IMR-90 (cell line): ENCODE data around the gene MAST3. TPM values are rescaled to one million over a fixed set of nuclear protein-coding genes. Genes with fewer than 3 reads are reported as not detected.

Source experiments
- ATAC-seq: fragments of 200-7000 bp; cut with Tn5 transposase; 2 replicates; pipeline ENCODE4 v1.9.1; 2020; ENCODE audit warnings: low read depth, mild to moderate bottlenecking, moderate library complexity
- BruUV-seq: library from RNA; stranded (reverse); fragments of 400-500 nt; replicated peaks from 2 replicates; lab custom pipeline; 2021; lab: Mats Ljungman, UMichigan
- CTCF ChIA-PET: fragments of 300-600 bp; formaldehyde crosslinking; extraction: SDS; loops from one replicate; lab custom pipeline; 2021; ENCODE audit warnings: antibody characterized with exemption; lab: Yijun Ruan, JAX
- POLR2A ChIA-PET: fragments of 300-600 bp; sonication (Branson Sonifier 250); formaldehyde crosslinking; loops from one replicate; lab custom pipeline; 2022; ENCODE audit warnings: antibody characterized with exemption; ENCODE audit not compliant: unreplicated experiment; lab: Charles Lee
- DNase-seq: peaks from one replicate; pipeline ENCODE4 v3.0.0; 2013
- H2AFZ ChIP-seq: replicated peaks from 2 replicates; pipeline ENCODE3; 2013; ENCODE audit warnings: low read length, mild to moderate bottlenecking; ENCODE audit not compliant: poor library complexity
- H2AK5ac ChIP-seq: 2 replicates; pipeline ENCODE4 v1.6.1; 2013; ENCODE audit warnings: low read depth, low read length, inconsistent platforms
- H2AK9ac ChIP-seq: replicated peaks from 2 replicates; pipeline ENCODE3; 2013; ENCODE audit warnings: mild to moderate bottlenecking, low read depth, low read length, moderate library complexity; ENCODE audit not compliant: poor library complexity
- H2BK120ac ChIP-seq: 2 replicates; pipeline ENCODE4 v1.6.1; 2013; ENCODE audit warnings: low read depth, low read length, inconsistent platforms
- H2BK15ac ChIP-seq: 3 replicates; pipeline ENCODE4 v1.6.1; 2013; ENCODE audit warnings: low read depth, low read length, inconsistent platforms
- H2BK20ac ChIP-seq: 2 replicates; pipeline ENCODE4 v1.6.1; 2013; ENCODE audit warnings: low read depth, mild to moderate bottlenecking, inconsistent platforms, low read length, moderate library complexity
- H2BK5ac ChIP-seq: 2 replicates; pipeline ENCODE4 v1.6.1; 2013; ENCODE audit warnings: mild to moderate bottlenecking, low read depth, low read length, inconsistent platforms; ENCODE audit not compliant: poor library complexity, severe bottlenecking
- H3K14ac ChIP-seq: replicated peaks from 2 replicates; pipeline ENCODE4 v1.6.1; 2013; ENCODE audit warnings: low read depth, low read length, inconsistent platforms
- H3K18ac ChIP-seq: 2 replicates; pipeline ENCODE4 v1.6.1; 2013; ENCODE audit warnings: low read depth, low read length, control low read depth
- H3K23ac ChIP-seq: 2 replicates; pipeline ENCODE4 v1.6.1; 2013; ENCODE audit warnings: low read depth, low read length, inconsistent platforms
- H3K27ac ChIP-seq: 2 replicates; pipeline ENCODE4 v1.5.1; 2013; ENCODE audit warnings: mild to moderate bottlenecking, control low read depth, low read length; ENCODE audit not compliant: insufficient read depth
- H3K27me3 ChIP-seq: 2 replicates; pipeline ENCODE4 v1.6.1; 2013; ENCODE audit warnings: low read length; ENCODE audit not compliant: control insufficient read depth, insufficient read depth
- H3K36me3 ChIP-seq: 2 replicates; pipeline ENCODE4 v1.6.1; 2013; ENCODE audit warnings: low read length, mixed read lengths; ENCODE audit not compliant: control insufficient read depth, insufficient read depth
- H3K4ac ChIP-seq: 2 replicates; pipeline ENCODE4 v1.6.1; 2013; ENCODE audit warnings: low read depth, low read length, inconsistent platforms
- H3K4me1 ChIP-seq: 2 replicates; pipeline ENCODE4 v1.6.1; 2013; ENCODE audit warnings: low read length, mixed read lengths; ENCODE audit not compliant: control insufficient read depth, insufficient read depth
- H3K4me2 ChIP-seq: 2 replicates; pipeline ENCODE4 v1.6.1; 2013; ENCODE audit warnings: low read depth, mild to moderate bottlenecking, control low read depth, low read length, moderate library complexity
- H3K4me3 ChIP-seq: 2 replicates; pipeline ENCODE4 v1.5.1; 2013; ENCODE audit warnings: low read depth, mild to moderate bottlenecking, control low read depth, low read length, moderate library complexity; ENCODE audit not compliant: insufficient read depth
- H3K56ac ChIP-seq: 2 replicates; pipeline ENCODE4 v1.6.1; 2013; ENCODE audit warnings: low read length, inconsistent platforms; ENCODE audit not compliant: insufficient read depth; ENCODE audit errors: extremely low read depth
- H3K79me1 ChIP-seq, 2 experiments: 2 replicates each; pipeline ENCODE4 v1.6.1; 2013; ENCODE audit warnings: low read length in 2 of 2, inconsistent platforms in 1 of 2, low read depth in 1 of 2
- H3K9ac ChIP-seq: 2 replicates; pipeline ENCODE4 v1.6.1; 2013; ENCODE audit warnings: low read depth, low read length, control low read depth
- H3K9me1 ChIP-seq: 2 replicates; pipeline ENCODE4 v1.6.1; 2013; ENCODE audit warnings: low read length, inconsistent platforms; ENCODE audit not compliant: insufficient read depth
- H3K9me3 ChIP-seq: 2 replicates; pipeline ENCODE4 v1.6.1; 2013; ENCODE audit warnings: low read length; ENCODE audit not compliant: control insufficient read depth, insufficient read depth
- H4K20me1 ChIP-seq: 2 replicates; pipeline ENCODE4 v1.6.1; 2013; ENCODE audit warnings: low read length, inconsistent platforms; ENCODE audit not compliant: insufficient read depth
- H4K5ac ChIP-seq: 2 replicates; pipeline ENCODE4 v1.6.1; 2013; ENCODE audit warnings: mild to moderate bottlenecking, low read depth, low read length, control low read depth
- H4K8ac ChIP-seq, 2 experiments: 2 replicates each; pipeline ENCODE4 v1.6.1; 2013; ENCODE audit warnings: low read depth in 2 of 2, low read length in 2 of 2, control low read depth in 1 of 2, inconsistent platforms in 1 of 2
- H4K91ac ChIP-seq: 2 replicates; pipeline ENCODE4 v1.6.1; 2013; ENCODE audit warnings: low read depth, low read length, inconsistent platforms; ENCODE audit not compliant: insufficient read depth
- CHD1 ChIP-seq: IDR thresholded peaks from 2 replicates; pipeline ENCODE4 v1.6.1; 2012; ENCODE audit warnings: low read depth, low read length, improper control_type of control experiment
- CTCF ChIP-seq: conservative IDR thresholded peaks from 2 replicates; pipeline ENCODE4 v1.5.1; 2012; ENCODE audit warnings: mild to moderate bottlenecking, low read depth, low read length, improper control_type of control experiment
- MAZ ChIP-seq: IDR thresholded peaks from 2 replicates; pipeline ENCODE4 v1.6.1; 2012; ENCODE audit warnings: low read depth, mild to moderate bottlenecking, low read length, improper control_type of control experiment, moderate library complexity, borderline replicate concordance
- NFE2L2 ChIP-seq: fragments of 150-350 bp; IDR thresholded peaks from 2 replicates; pipeline ENCODE4 v1.6.1; 2016; ENCODE audit warnings: low read depth, mild to moderate bottlenecking, low read length
- RAD21 ChIP-seq: IDR thresholded peaks from 2 replicates; pipeline ENCODE4 v1.6.1; 2012; ENCODE audit warnings: low read length, improper control_type of control experiment
- RFX5 ChIP-seq: IDR thresholded peaks from 2 replicates; pipeline ENCODE4 v1.8.0; 2012; ENCODE audit warnings: low read depth, mild to moderate bottlenecking, low read length, moderate library complexity
- WGBS, 2 experiments: methylation state at CpG; one replicate each; pipeline versions ENCODE4 v1.1.5 to v1.1.7; 2013; ENCODE audit warnings: missing lambda C conversion rate in 2 of 2; ENCODE audit not compliant: insufficient read length in 1 of 2; ENCODE audit errors: extremely low coverage in 2 of 2; 5-methylcytosine and 5-hydroxymethylcytosine counted together
- dilution Hi-C: fragments of 300-500 bp; cut with HindIII; formaldehyde crosslinking; loops from one replicate; pipeline ENCODE4 v1.14.3; 2018; ENCODE audit warnings: low sequenced_read_pairs; ENCODE audit not compliant: unreplicated experiment
- in situ Hi-C: fragments of 300-500 bp; cut with MboI; formaldehyde crosslinking; loops from 3 replicates; pipeline ENCODE4 v1.14.3; 2019; ENCODE audit warnings: low sequenced_read_pairs, inconsistent platforms, mixed read lengths
- intact Hi-C: fragments of 100-400 bp; cut with micrococcal nuclease; formaldehyde crosslinking; loops from 2 replicates; pipeline ENCODE4 v1.10.0; 2022
- polyA plus RNA-seq, 3 experiments: library from polyadenylated mRNA; depleted of rRNA; stranded (reverse); fragments of >200 nt; gene quantifications; 2 replicates each; pipeline ENCODE4 v1.2.3, GENCODE V29; 2012; ENCODE audit warnings: low replicate concordance in 1 of 3
- total RNA-seq: library from RNA; depleted of rRNA; stranded (reverse); fragments of >200 nt; gene quantifications from 2 replicates; pipeline ENCODE4 v1.2.3, GENCODE V29; 2012
- TF ChIP-seq, protein P1 (sequence below): fragments of 150-350 bp; IDR thresholded peaks from 2 replicates; pipeline ENCODE4 v1.6.1; 2017; ENCODE audit warnings: mild to moderate bottlenecking, antibody characterized with exemption, low read length, low read depth

The MAST3 gene
- total and polyA plus RNA-seq, 2 of the 4 experiments (the other 2 are of a cell fraction) = 1.3 to 4.3 TPM

GRCh38 chr19:18096258-18096657 lies 1.3 kb upstream of the MAST3 start:
- no TSS peak for BruUV-seq
- no CpG with 5 or more reads among the region's 2 CpGs for WGBS, 2 experiments

More at GRCh38 chr19:18096258-18096657, 1.3 kb upstream of the MAST3 start:
- Histone ChIP-seq H3K4me3 (no peak overlapping the region), H2AFZ (no peak overlapping the region), H3K9me3 (no peaks in the 10 kb centered on the region), H3K4me1 (peaks cover 8% of the 10 kb centered on the region; the same call in 1 of the 2 replicates), H3K79me1 (no peaks in the 10 kb centered on the region), H3K4me2 (no peak overlapping the region), H3K9me1 (no peaks in the 10 kb centered on the region), H3K4ac (no peak overlapping the region), H3K56ac (no peak overlapping the region), H4K8ac (no peak overlapping the region), H3K27ac (no peak overlapping the region), H2AK9ac (no peak overlapping the region), H2AK5ac (no peak overlapping the region), H3K27me3 (peaks cover 17% of the 10 kb centered on the region), H2BK15ac (no peak overlapping the region), H2BK5ac (no peak overlapping the region), H2BK120ac (no peak overlapping the region), H3K14ac (no peak overlapping the region), H4K20me1 (no peaks in the 10 kb centered on the region), H3K36me3 (no peaks in the 10 kb centered on the region), H4K5ac (no peak overlapping the region), H3K9ac (no peak overlapping the region), H4K91ac (no peak overlapping the region), H2BK20ac (no peak overlapping the region), H3K23ac (no peak overlapping the region), H3K18ac (no peak overlapping the region)
- ChIA-PET CTCF (no interaction called here), POLR2A (no interaction called here)
- ATAC-seq = no peak
- dilution Hi-C loops (no loop called here), intact Hi-C loops (no loop called here), in situ Hi-C loops (no loop called here)
- no peak for DNase-seq
- TF ChIP-seq MAZ (no peak), CHD1 (no peak), RFX5 (no peak), NFE2L2 (no peak), RAD21 (no peak), CTCF (no peak)
- TF ChIP-seq, protein P1, sequence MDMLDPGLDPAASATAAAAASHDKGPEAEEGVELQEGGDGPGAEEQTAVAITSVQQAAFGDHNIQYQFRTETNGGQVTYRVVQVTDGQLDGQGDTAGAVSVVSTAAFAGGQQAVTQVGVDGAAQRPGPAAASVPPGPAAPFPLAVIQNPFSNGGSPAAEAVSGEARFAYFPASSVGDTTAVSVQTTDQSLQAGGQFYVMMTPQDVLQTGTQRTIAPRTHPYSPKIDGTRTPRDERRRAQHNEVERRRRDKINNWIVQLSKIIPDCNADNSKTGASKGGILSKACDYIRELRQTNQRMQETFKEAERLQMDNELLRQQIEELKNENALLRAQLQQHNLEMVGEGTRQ = no peak
